Measurements from ENCODE around the gene ATP6V0A1. TPM values are rescaled to one million over a fixed set of nuclear protein-coding genes. Genes with fewer than 3 reads are reported as not detected.

The ATP6V0A1 gene
- total RNA-seq, 4 donors from 2014 or later: 35.9 to 62.7 (median 47.5) TPM

GRCh38 chr17:42502091-42502490 lies 43.4 kb downstream of the ATP6V0A1 start:
- Histone ChIP-seq H3K4me1 (no peaks in the 10 kb centered on the region), H3K27ac (no peak overlapping the region), H3K36me3 (peaks cover 4 to 100% (median 28%) of the 10 kb centered on the region in 3 donors), H3K27me3 (no peaks in the 10 kb centered on the region), H3K4me3 (no peak overlapping the region), H3K9me3 (no peaks in the 10 kb centered on the region)
- 85 to 88% methylated on average over 5 of the region's 5 CpGs for WGBS, 2 donors
- DNase-seq: no peak
- intact Hi-C loops (cut with DNase I): no loop called here
- TF ChIP-seq CTCF (IDR thresholded peaks at IDR 0.05) (no peak), POLR2A (IDR thresholded peaks at IDR 0.05) (no peak)

GRCh38 chr17:42502926-42503325 lies 44.2 kb downstream of the ATP6V0A1 start:
- H3K36me3 ChIP-seq: peaks cover 4 to 100% (median 25%) of the 10 kb centered on the region in 3 donors
- no peaks in the 10 kb centered on the region for H3K9me3 ChIP-seq
- TF ChIP-seq POLR2A (IDR thresholded peaks at IDR 0.05): no peak
- TF ChIP-seq CTCF (IDR thresholded peaks at IDR 0.05): no peak
- no peak overlapping the region for H3K4me3 ChIP-seq
- WGBS, 2 donors: 100% methylated on average over 1 of the region's 1 CpG
- H3K4me1 ChIP-seq: no peaks in the 10 kb centered on the region
- H3K27ac ChIP-seq: no peak overlapping the region
- intact Hi-C loops (cut with DNase I): no loop called here
- DNase-seq: no peak
- H3K27me3 ChIP-seq: no peaks in the 10 kb centered on the region

- Histone ChIP-seq H3K4me3 (no peak overlapping the region), H3K36me3 (peaks cover 0 to 89% (median 7%) of the 10 kb centered on the region in 3 donors), H3K9me3 (no peaks in the 10 kb centered on the region), H3K27ac (no peak overlapping the region), H3K27me3 (no peaks in the 10 kb centered on the region), H3K4me1 (peaks cover 0 to 20% (median 0%) of the 10 kb centered on the region in 3 donors)
- no peak for DNase-seq
- 96% methylated on average over 4 of the region's 4 CpGs for WGBS, 2 donors
- intact Hi-C loops (cut with DNase I): no loop called here
- TF ChIP-seq POLR2A (IDR thresholded peaks at IDR 0.05) (no peak), CTCF (IDR thresholded peaks at IDR 0.05) (no peak)
Observed at GRCh38 chr17:42507671-42508070, 49.0 kb downstream of the ATP6V0A1 start.

- Histone ChIP-seq H3K27ac (peak overlapping the region in 1 of 4 donors; percentile 11), H3K9me3 (no peaks in the 10 kb centered on the region), H3K4me3 (no peak overlapping the region), H3K27me3 (no peaks in the 10 kb centered on the region), H3K4me1 (peaks cover 0 to 28% (median 0%) of the 10 kb centered on the region in 3 donors), H3K36me3 (peaks cover 0 to 82% (median 6%) of the 10 kb centered on the region in 3 donors)
- no peak for DNase-seq
- intact Hi-C loops (cut with DNase I): no loop called here
- WGBS, 2 donors: 71 to 80% methylated on average over 12 of the region's 12 CpGs
- TF ChIP-seq POLR2A (IDR thresholded peaks at IDR 0.05) (no peak), CTCF (IDR thresholded peaks at IDR 0.05) (no peak)
Observed at GRCh38 chr17:42508426-42509165, 49.9 kb downstream of the ATP6V0A1 start.

- Histone ChIP-seq H3K4me3 (no peak overlapping the region), H3K9me3 (no peaks in the 10 kb centered on the region), H3K27me3 (no peaks in the 10 kb centered on the region), H3K27ac (peak overlapping the region in 2 of 4 donors; percentile 11 to 16), H3K4me1 (peaks cover 0 to 35% (median 0%) of the 10 kb centered on the region in 3 donors), H3K36me3 (peaks cover 0 to 82% (median 13%) of the 10 kb centered on the region in 3 donors)
- TF ChIP-seq CTCF (IDR thresholded peaks at IDR 0.05) (no peak), POLR2A (IDR thresholded peaks at IDR 0.05) (no peak)
- WGBS, 2 donors: 70 to 86% methylated on average over 5 of the region's 5 CpGs
- intact Hi-C loops (cut with DNase I): no loop called here
- no peak for DNase-seq
Observed at GRCh38 chr17:42509409-42509808, 50.7 kb downstream of the ATP6V0A1 start.
